Globus pallidus (tissue), 1 donor: ENCODE data around the gene ALDH1A2.

Experiments
- DNase-seq: peaks from one replicate; pipeline ENCODE4 v3.0.0-alpha.2; 2015; ENCODE audit warnings: low spot score

The ALDH1A2 gene

DNA sequence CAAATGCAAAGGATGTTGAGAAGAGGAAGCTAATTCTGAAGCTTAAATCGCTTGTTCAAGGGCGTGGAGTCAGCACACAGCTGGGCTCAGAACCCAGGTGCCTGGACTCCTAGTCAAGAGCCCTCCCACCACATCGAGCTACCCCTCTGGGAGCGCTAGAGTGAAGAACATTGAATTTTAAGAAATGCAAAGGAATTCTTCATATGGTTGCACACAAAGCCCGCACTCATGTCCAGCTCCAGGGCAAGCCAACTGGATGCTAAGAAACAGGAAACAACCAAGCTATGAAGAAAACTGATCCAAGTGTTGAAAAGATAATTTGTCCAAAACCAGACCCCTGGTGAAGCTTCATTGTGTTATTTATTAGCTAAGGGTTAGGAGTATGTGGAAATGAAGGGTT is 122.3 kb downstream of the ALDH1A2 start:
- no peak for DNase-seq

- no peak for DNase-seq
Measured at GRCh38 chr15:57941816-57942215, 123.7 kb downstream of the ALDH1A2 start.

DNA sequence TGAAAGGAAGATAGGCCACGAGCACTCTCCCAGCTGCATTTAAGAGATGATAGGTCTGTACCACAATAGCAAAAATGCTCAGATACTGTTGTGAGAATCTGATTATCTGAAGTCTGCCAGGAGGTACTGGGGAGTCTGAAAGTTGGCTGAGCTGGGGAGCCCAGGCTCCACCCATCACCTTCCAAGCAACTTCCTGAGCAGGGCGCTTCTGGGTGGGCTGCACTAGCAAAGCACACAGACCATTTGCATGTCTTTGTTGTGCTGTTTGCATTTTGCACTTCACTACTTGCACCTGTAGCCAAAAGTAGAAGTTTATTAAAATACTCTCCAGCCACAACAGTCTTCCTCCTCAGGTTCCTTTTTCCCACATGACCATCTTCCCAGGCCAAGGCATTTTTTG is 133.2 kb downstream of the ALDH1A2 start:
- no peak for DNase-seq

DNA sequence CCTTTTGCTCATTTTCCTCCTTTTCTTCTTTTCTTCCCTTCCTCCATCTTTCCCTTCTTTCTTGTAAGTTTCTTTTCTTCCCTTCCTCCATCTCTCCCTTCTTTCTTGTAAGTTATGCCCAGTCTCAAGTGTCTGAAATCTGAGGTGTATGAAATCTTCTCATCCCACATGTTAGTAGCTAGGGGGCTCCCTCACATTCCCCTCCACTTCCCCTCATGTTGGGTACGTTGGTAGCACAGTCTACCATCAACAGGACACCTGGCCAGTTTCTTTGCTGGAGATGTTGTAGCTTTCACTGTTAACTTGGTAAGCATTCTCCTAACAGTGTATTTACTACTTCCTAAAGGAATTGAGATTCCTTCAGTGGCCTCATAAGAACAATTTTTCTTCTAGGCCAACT is 133.9 kb downstream of the ALDH1A2 start:
- no peak for DNase-seq

DNA sequence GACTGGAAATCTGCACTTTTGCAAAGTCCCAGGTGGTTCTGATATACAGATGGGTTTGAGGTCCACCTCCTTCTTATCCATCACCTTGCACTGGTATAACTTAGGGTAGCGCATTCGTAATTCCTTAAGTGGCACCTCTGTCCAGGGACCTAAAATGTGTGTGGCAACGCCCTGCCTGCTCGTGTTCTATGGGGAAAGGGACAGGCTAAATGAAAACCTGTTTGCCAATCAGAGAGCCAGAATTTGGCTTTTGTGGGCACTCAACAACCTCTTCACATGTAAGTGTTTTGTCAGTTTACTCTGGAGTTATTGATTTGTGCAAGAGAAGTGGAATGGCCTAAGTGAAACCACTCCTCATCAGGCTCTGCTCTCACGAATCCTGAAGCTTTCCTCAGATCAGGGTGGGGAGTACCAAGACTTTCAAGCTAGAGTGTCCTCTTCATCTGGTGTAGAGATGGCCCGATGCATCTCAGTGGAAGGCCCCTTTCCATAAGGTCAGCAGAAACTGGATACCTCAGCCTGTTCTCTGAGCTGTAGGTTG is 138.3 kb downstream of the ALDH1A2 start:
- no peak for DNase-seq

DNA sequence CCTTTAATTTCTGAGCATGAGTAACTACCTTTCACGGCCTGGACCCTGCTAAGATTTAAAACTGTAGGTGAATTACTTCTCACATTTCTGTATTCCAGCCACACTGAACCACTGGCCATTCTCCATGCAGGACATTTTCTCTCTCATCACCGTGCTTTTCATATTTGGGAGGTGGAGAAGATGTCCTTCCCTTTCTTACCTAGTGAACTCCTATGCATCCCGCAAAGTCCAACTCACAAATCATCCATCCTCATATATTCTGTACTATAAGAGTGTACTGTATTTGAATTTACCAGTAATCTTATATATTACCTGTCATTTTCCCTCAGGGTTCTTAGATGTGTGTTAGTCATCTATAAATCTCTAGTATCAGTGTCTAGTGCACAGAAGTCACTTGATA is 139.9 kb downstream of the ALDH1A2 start:
- DNase-seq, result no peak

GRCh38 chr15:57924598-57924997 is 140.9 kb downstream of the ALDH1A2 start:
- no peak for DNase-seq

GRCh38 chr15:57923750-57924149 is 141.8 kb downstream of the ALDH1A2 start:
- DNase-seq, result no peak

GRCh38 chr15:57923306-57923705 is 142.2 kb downstream of the ALDH1A2 start:
- DNase-seq, result no peak

DNA sequence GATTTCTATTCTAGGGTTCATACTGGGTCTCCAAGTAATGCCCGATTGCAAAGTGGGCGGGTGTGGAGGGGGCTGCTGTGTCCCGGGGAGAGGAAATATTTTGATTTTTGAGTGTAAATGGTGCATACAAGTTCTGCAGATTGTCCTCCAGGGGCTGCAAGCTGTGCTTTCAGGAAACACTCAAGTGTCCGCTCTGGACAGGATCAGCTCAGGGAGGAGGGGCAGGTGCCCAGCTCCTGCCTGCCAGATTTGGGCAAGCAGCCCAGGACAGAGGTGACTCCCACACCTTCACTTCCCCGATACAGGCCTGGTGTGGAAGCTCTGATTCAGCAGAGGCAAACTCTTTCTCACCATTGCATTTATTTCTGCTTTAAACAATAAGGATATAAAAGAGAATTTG is 142.7 kb downstream of the ALDH1A2 start:
- DNase-seq, result no peak

GRCh38 chr15:57921371-57921770 is 144.1 kb downstream of the ALDH1A2 start:
- no peak for DNase-seq

- no peak for DNase-seq
Measured at GRCh38 chr15:57920911-57921310, 144.6 kb downstream of the ALDH1A2 start.

GRCh38 chr15:57919754-57920153 is 145.8 kb downstream of the ALDH1A2 start:
- no peak for DNase-seq

DNA sequence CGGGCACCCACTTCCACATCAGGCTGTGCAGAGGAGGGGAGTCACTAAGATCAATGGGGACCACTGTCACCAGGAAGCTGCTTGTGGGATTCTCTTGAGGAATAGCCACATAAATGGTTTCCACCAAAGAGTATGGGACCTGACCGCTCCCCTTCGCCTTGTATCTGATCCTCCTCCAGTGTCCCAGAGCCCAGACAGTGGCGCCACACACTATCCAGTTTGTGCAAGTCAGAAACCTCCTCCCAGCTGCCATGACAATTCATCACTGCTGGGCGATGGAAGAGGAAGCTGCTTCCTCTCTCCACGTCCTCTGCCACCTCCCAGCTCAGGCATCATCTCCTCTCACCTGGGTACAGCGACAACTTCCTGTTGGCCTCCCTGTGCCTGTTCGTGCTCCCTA is 147.5 kb downstream of the ALDH1A2 start:
- no peak for DNase-seq

DNA sequence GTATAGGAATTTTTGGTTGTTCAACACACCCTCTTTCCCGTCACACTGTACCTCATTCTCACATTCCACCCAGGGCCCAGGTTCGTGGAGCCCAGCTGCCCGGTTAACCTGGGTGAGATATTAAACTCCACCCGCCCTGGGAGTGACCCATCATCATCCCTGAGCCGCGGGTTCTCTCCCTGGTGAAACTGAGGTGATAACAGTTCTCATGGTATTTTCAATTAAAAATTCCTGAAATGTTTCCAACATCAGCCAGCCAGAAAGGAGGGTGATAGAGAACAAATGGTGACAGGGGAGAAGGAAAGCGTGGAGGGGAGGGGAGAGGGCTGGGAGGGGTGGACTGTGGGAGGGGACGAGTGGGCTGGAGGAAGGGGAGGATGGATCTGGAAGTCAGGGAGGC is 148.8 kb downstream of the ALDH1A2 start:
- DNase-seq, result no peak

GRCh38 chr15:57915827-57916531 is 149.5 kb downstream of the ALDH1A2 start:
- DNase-seq, result no peak

GRCh38 chr15:57914350-57915055 is 151.0 kb downstream of the ALDH1A2 start:
- no peak for DNase-seq

DNA sequence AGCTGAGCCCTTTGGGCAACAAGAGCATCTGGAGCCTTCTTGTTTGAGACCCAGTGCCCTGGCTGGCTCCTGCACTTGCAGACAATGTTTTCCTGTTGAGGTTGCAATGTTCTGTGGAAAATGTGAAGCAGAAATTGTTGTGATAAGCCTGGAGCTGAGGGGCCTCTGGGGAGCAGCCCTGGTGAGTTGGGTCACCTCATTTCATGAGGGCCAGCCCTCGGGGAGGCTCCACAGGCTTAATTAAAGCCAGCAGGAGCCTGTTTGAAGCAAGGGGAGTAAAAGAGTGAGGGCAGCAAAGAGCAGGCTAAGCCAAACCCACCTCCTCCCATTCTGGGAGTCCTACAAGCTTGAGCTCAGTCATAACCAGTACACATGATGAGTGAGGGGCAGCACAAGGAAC is 154.3 kb downstream of the ALDH1A2 start:
- no peak for DNase-seq

- no peak for DNase-seq
Measured at GRCh38 chr15:57910672-57911071, 154.8 kb downstream of the ALDH1A2 start.

- no peak for DNase-seq
Measured at GRCh38 chr15:57909388-57909787, 156.1 kb downstream of the ALDH1A2 start.

GRCh38 chr15:57903626-57904025 is 161.9 kb downstream of the ALDH1A2 start:
- no peak for DNase-seq
